ENCODE results near the gene NRG2.

Gene NRG2

GRCh38 chr5:139982157-139982974 is 60.7 kb downstream of the NRG2 start:
- peaks cover 8% of the 10 kb centered on the region for H3K27me3 Mint-ChIP-seq
- H3K4me1 Mint-ChIP-seq: peaks cover 6% of the 10 kb centered on the region
- no peaks in the 10 kb centered on the region for H3K36me3 Mint-ChIP-seq
- H3K9me3 Mint-ChIP-seq: no peaks in the 10 kb centered on the region
- ATAC-seq (ENCODE audit: low read depth) (no peak), DNase-seq (ENCODE audit: low spot score in 2 of 2) (no peak)
- H3K27ac Mint-ChIP-seq: no peak overlapping the region
- H3K4me3 Mint-ChIP-seq: no peak overlapping the region

- H3K9me3 Mint-ChIP-seq: no peaks in the 10 kb centered on the region
- no peak overlapping the region for H3K27ac Mint-ChIP-seq
- peaks cover 6% of the 10 kb centered on the region for H3K4me1 Mint-ChIP-seq
- H3K36me3 Mint-ChIP-seq: no peaks in the 10 kb centered on the region
- no peak for ATAC-seq (ENCODE audit: low read depth)
- no peak for DNase-seq (ENCODE audit: low spot score in 2 of 2)
- H3K27me3 Mint-ChIP-seq: peaks cover 8% of the 10 kb centered on the region
- no peak overlapping the region for H3K4me3 Mint-ChIP-seq
Measured at GRCh38 chr5:139980765-139981164, 62.3 kb downstream of the NRG2 start.

- no peak overlapping the region for H3K4me3 Mint-ChIP-seq
- no peak overlapping the region for H3K27ac Mint-ChIP-seq
- no peak for ATAC-seq (ENCODE audit: low read depth)
- peaks cover 8% of the 10 kb centered on the region for H3K27me3 Mint-ChIP-seq
- H3K9me3 Mint-ChIP-seq: no peaks in the 10 kb centered on the region
- no peaks in the 10 kb centered on the region for H3K36me3 Mint-ChIP-seq
- DNase-seq (ENCODE audit: low spot score in 2 of 2): no peak
- no peaks in the 10 kb centered on the region for H3K4me1 Mint-ChIP-seq
Measured at GRCh38 chr5:139979943-139980342, 63.2 kb downstream of the NRG2 start.

GRCh38 chr5:139979518-139979917 is 63.6 kb downstream of the NRG2 start:
- Mint-ChIP-seq H3K27ac (no peak overlapping the region), H3K9me3 (no peaks in the 10 kb centered on the region), H3K4me3 (no peak overlapping the region), H3K4me1 (no peaks in the 10 kb centered on the region), H3K27me3 (peaks cover 11% of the 10 kb centered on the region), H3K36me3 (no peaks in the 10 kb centered on the region)
- no peak for ATAC-seq (ENCODE audit: low read depth)
- DNase-seq (ENCODE audit: low spot score in 2 of 2): no peak

GRCh38 chr5:139976703-139977102 is 66.4 kb downstream of the NRG2 start:
- DNase-seq (ENCODE audit: low spot score in 2 of 2) (no peak), ATAC-seq (ENCODE audit: low read depth) (no peak)
- no peaks in the 10 kb centered on the region for H3K9me3 Mint-ChIP-seq
- H3K4me1 Mint-ChIP-seq: no peaks in the 10 kb centered on the region
- H3K27me3 Mint-ChIP-seq: peaks cover 11% of the 10 kb centered on the region
- no peaks in the 10 kb centered on the region for H3K36me3 Mint-ChIP-seq
- H3K4me3 Mint-ChIP-seq: no peak overlapping the region
- H3K27ac Mint-ChIP-seq: no peak overlapping the region

GRCh38 chr5:139975942-139976341 is 67.2 kb downstream of the NRG2 start:
- DNase-seq (ENCODE audit: low spot score in 2 of 2) (no peak), ATAC-seq (ENCODE audit: low read depth) (no peak)
- H3K4me1 Mint-ChIP-seq: no peaks in the 10 kb centered on the region
- no peaks in the 10 kb centered on the region for H3K36me3 Mint-ChIP-seq
- no peak overlapping the region for H3K4me3 Mint-ChIP-seq
- H3K27me3 Mint-ChIP-seq: peaks cover 11% of the 10 kb centered on the region
- H3K27ac Mint-ChIP-seq: no peak overlapping the region
- no peaks in the 10 kb centered on the region for H3K9me3 Mint-ChIP-seq

- Mint-ChIP-seq H3K9me3 (no peaks in the 10 kb centered on the region), H3K27ac (no peak overlapping the region), H3K27me3 (peaks cover 11% of the 10 kb centered on the region), H3K4me1 (no peaks in the 10 kb centered on the region), H3K4me3 (no peak overlapping the region), H3K36me3 (no peaks in the 10 kb centered on the region)
- no peak for ATAC-seq (ENCODE audit: low read depth)
- no peak for DNase-seq (ENCODE audit: low spot score in 2 of 2)
Measured at GRCh38 chr5:139975306-139975705, 67.8 kb downstream of the NRG2 start.

- no peak for ATAC-seq (ENCODE audit: low read depth)
- H3K27ac Mint-ChIP-seq: no peak overlapping the region
- peaks cover 9% of the 10 kb centered on the region for H3K27me3 Mint-ChIP-seq
- H3K4me1 Mint-ChIP-seq: no peaks in the 10 kb centered on the region
- DNase-seq (ENCODE audit: low spot score in 2 of 2): no peak
- no peak overlapping the region for H3K4me3 Mint-ChIP-seq
- no peaks in the 10 kb centered on the region for H3K9me3 Mint-ChIP-seq
- no peaks in the 10 kb centered on the region for H3K36me3 Mint-ChIP-seq
Measured at GRCh38 chr5:139974661-139975060, 68.4 kb downstream of the NRG2 start.

GRCh38 chr5:139971202-139971725 is 71.8 kb downstream of the NRG2 start:
- no peaks in the 10 kb centered on the region for H3K9me3 Mint-ChIP-seq
- H3K4me1 Mint-ChIP-seq: no peaks in the 10 kb centered on the region
- no peak overlapping the region for H3K27ac Mint-ChIP-seq
- no peak overlapping the region for H3K4me3 Mint-ChIP-seq
- DNase-seq (ENCODE audit: low spot score in 2 of 2) (no peak), ATAC-seq (ENCODE audit: low read depth) (no peak)
- H3K36me3 Mint-ChIP-seq: no peaks in the 10 kb centered on the region
- H3K27me3 Mint-ChIP-seq: peaks cover 3% of the 10 kb centered on the region

GRCh38 chr5:139969318-139969717 is 73.8 kb downstream of the NRG2 start:
- Mint-ChIP-seq H3K4me3 (no peak overlapping the region), H3K4me1 (no peaks in the 10 kb centered on the region), H3K9me3 (no peaks in the 10 kb centered on the region), H3K36me3 (no peaks in the 10 kb centered on the region), H3K27me3 (no peaks in the 10 kb centered on the region), H3K27ac (no peak overlapping the region)
- ATAC-seq (ENCODE audit: low read depth) (no peak), DNase-seq (ENCODE audit: low spot score in 2 of 2) (no peak)

GRCh38 chr5:139968547-139969261 is 74.4 kb downstream of the NRG2 start:
- Mint-ChIP-seq H3K4me1 (no peaks in the 10 kb centered on the region), H3K27me3 (no peaks in the 10 kb centered on the region), H3K9me3 (no peaks in the 10 kb centered on the region), H3K36me3 (no peaks in the 10 kb centered on the region), H3K27ac (no peak overlapping the region), H3K4me3 (no peak overlapping the region)
- ATAC-seq (ENCODE audit: low read depth): peak; percentile 95
- peak; percentile 92 to 98 for DNase-seq (ENCODE audit: low spot score in 2 of 2)

GRCh38 chr5:139967353-139967752 is 75.7 kb downstream of the NRG2 start:
- H3K4me1 Mint-ChIP-seq: no peaks in the 10 kb centered on the region
- no peak overlapping the region for H3K27ac Mint-ChIP-seq
- ATAC-seq (ENCODE audit: low read depth) (no peak), DNase-seq (ENCODE audit: low spot score in 2 of 2) (no peak)
- no peak overlapping the region for H3K4me3 Mint-ChIP-seq
- H3K9me3 Mint-ChIP-seq: no peaks in the 10 kb centered on the region
- H3K36me3 Mint-ChIP-seq: no peaks in the 10 kb centered on the region
- H3K27me3 Mint-ChIP-seq: no peaks in the 10 kb centered on the region

GRCh38 chr5:139966856-139967255 is 76.2 kb downstream of the NRG2 start:
- Mint-ChIP-seq H3K4me3 (no peak overlapping the region), H3K4me1 (no peaks in the 10 kb centered on the region), H3K36me3 (no peaks in the 10 kb centered on the region), H3K27me3 (no peaks in the 10 kb centered on the region), H3K9me3 (no peaks in the 10 kb centered on the region), H3K27ac (no peak overlapping the region)
- ATAC-seq (ENCODE audit: low read depth) (no peak), DNase-seq (ENCODE audit: low spot score in 2 of 2) (no peak)

- no peak for DNase-seq (ENCODE audit: low spot score in 2 of 2)
- H3K4me1 Mint-ChIP-seq: no peaks in the 10 kb centered on the region
- H3K9me3 Mint-ChIP-seq: no peaks in the 10 kb centered on the region
- no peak overlapping the region for H3K27ac Mint-ChIP-seq
- no peak for ATAC-seq (ENCODE audit: low read depth)
- H3K4me3 Mint-ChIP-seq: no peak overlapping the region
- H3K36me3 Mint-ChIP-seq: no peaks in the 10 kb centered on the region
- peaks cover under 1% of the 10 kb centered on the region for H3K27me3 Mint-ChIP-seq
Measured at GRCh38 chr5:139964994-139965565, 78.0 kb downstream of the NRG2 start.

All from memory B cell (primary cell).